NT2/D1 (cell line): ENCODE data around the gene ZBTB20.

Source experiments
- SUZ12 ChIP-seq: IDR thresholded peaks from 2 replicates; pipeline ENCODE4 v1.6.1; 2011; ENCODE audit not compliant: insufficient read length, insufficient read depth; ENCODE audit errors: extremely low read depth
- YY1 ChIP-seq: IDR thresholded peaks from 2 replicates; pipeline ENCODE4 v1.6.1; 2011; ENCODE audit not compliant: insufficient read length, insufficient read depth
- ZNF274 ChIP-seq: IDR thresholded peaks from 2 replicates; pipeline ENCODE4 v1.6.1; 2011; ENCODE audit warnings: mild to moderate bottlenecking, low read depth, low read length

- TF ChIP-seq YY1: no peak
- no peak for TF ChIP-seq SUZ12
- TF ChIP-seq ZNF274: no peak
Observed at GRCh38 chr3:114552527-114552812, 594.6 kb downstream of the ZBTB20 start.
